Measurements from ENCODE around the gene SHC1. TPM values are rescaled to one million over a fixed set of nuclear protein-coding genes. Genes with fewer than 3 reads are reported as not detected.

The SHC1 gene
- total and polyA plus RNA-seq, 7 donors, result 33.2 to 87.2 (median 67.3) TPM

GRCh38 chr1:155017946-155018316 lies 47.4 kb upstream of the SHC1 start:
- TF ChIP-seq, protein P1, sequence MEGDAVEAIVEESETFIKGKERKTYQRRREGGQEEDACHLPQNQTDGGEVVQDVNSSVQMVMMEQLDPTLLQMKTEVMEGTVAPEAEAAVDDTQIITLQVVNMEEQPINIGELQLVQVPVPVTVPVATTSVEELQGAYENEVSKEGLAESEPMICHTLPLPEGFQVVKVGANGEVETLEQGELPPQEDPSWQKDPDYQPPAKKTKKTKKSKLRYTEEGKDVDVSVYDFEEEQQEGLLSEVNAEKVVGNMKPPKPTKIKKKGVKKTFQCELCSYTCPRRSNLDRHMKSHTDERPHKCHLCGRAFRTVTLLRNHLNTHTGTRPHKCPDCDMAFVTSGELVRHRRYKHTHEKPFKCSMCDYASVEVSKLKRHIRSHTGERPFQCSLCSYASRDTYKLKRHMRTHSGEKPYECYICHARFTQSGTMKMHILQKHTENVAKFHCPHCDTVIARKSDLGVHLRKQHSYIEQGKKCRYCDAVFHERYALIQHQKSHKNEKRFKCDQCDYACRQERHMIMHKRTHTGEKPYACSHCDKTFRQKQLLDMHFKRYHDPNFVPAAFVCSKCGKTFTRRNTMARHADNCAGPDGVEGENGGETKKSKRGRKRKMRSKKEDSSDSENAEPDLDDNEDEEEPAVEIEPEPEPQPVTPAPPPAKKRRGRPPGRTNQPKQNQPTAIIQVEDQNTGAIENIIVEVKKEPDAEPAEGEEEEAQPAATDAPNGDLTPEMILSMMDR (IDR thresholded peaks at IDR 0.05), result no peak
- Histone ChIP-seq H3K27me3 (ENCODE audit: insufficient read depth in 3 of 3, low read length in 2 of 3) (no peaks in the 10 kb centered on the region), H3K4me1 (peaks cover 20% of the 10 kb centered on the region), H3K9me3 (no peaks in the 10 kb centered on the region), H3K36me3 (ENCODE audit: insufficient read depth in 1 of 2, low read depth in 1 of 2) (peaks cover 0 to 31% of the 10 kb centered on the region in 2 donors), H3K4me3 (peak overlapping the region; percentile 67), H3K27ac (peak overlapping the region; percentile 85)
- peak in 1 of 4 donors; percentile 1 for ATAC-seq
- no peak for DNase-seq
- 57 to 59% (median 58%) methylated on average over 6 of the region's 6 CpGs for WGBS, 3 donors
- intact Hi-C loops (cut with DNase I), result loop anchor here (2.0 kb wide), 2 partner anchors 15 to 55 kb away; partner anchors contain the start of gene ZBTB7B (in 1 of the 2)

- TF ChIP-seq, protein P1 (IDR thresholded peaks at IDR 0.05), result peak; percentile 99
These were observed 46.7 kb upstream of the SHC1 start for GRCh38 chr1:155017041-155017945.

GRCh38 chr1:155016231-155016831 lies 45.8 kb upstream of the SHC1 start:
- DNase-seq (no peak), ATAC-seq (no peak)
- WGBS, 3 donors, result 79 to 91% (median 84%) methylated on average over 25 to 26 of the region's 26 CpGs
- TF ChIP-seq, protein P1 (IDR thresholded peaks at IDR 0.05), result no peak
- Histone ChIP-seq H3K36me3 (ENCODE audit: insufficient read depth in 1 of 2, low read depth in 1 of 2) (peaks cover 0 to 31% of the 10 kb centered on the region in 2 donors), H3K27ac (peak overlapping the region; percentile 85), H3K9me3 (no peaks in the 10 kb centered on the region), H3K4me3 (peak overlapping the region; percentile 67), H3K4me1 (peaks cover 31% of the 10 kb centered on the region), H3K27me3 (ENCODE audit: insufficient read depth in 3 of 3, low read length in 2 of 3) (no peaks in the 10 kb centered on the region)
- intact Hi-C loops (cut with DNase I), result loop anchor here (2.0 kb wide), 2 partner anchors 14 to 54 kb away; partner anchors contain the start of gene ZBTB7B (in 1 of the 2)

More at GRCh38 chr1:155017041-155017945, 46.7 kb upstream of the SHC1 start:
- peak overlapping the region; percentile 67 for H3K4me3 ChIP-seq
- peak; percentile 91 to 97 for DNase-seq
- H3K9me3 ChIP-seq, result no peaks in the 10 kb centered on the region
- peak; percentile 87 to 92 (median 88) for ATAC-seq
- peaks cover 0 to 31% of the 10 kb centered on the region in 2 donors for H3K36me3 ChIP-seq (ENCODE audit: insufficient read depth in 1 of 2, low read depth in 1 of 2)
- intact Hi-C loops (cut with DNase I), result loop anchor here (2.0 kb wide), 2 partner anchors 14 to 54 kb away; partner anchors contain the start of gene ZBTB7B (in 1 of the 2)
- WGBS, 3 donors, result 3 to 8% (median 4%) methylated on average over 29 to 49 of the region's 49 CpGs
- H3K27ac ChIP-seq, result peak overlapping the region; percentile 85
- H3K27me3 ChIP-seq (ENCODE audit: insufficient read depth in 3 of 3, low read length in 2 of 3), result no peaks in the 10 kb centered on the region
- peaks cover 22% of the 10 kb centered on the region for H3K4me1 ChIP-seq

DNA sequence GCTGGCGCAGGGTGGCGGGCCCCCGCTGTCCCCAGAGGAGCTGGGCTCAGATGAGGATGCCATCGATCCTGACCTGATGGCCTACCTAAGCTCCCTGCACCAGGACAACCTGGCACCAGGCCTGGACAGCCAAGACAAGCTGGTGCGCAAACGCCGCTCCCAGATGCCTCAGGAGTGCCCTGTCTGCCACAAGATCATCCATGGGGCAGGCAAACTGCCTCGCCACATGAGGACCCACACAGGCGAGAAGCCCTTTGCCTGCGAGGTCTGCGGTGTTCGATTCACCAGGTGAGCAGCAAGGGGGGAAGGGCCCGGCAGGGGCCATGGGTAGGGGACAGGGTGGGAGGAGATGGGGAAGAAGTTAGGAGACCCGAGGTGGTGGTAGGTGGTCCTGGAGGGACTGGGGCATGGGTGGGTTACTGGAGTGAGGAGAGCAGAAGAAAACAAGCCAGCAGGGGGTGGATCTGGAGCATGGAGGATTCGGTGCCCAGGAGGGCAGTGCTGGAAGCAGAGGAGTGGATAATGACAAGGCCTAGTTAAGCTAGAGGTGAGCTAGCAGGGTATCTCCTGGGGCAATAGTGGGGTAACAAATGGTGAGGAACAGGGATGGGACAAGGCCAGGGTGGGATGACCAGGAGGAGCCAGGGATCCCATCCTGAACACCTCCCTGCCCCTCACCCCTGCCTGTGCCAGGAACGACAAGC lies 45.1 kb upstream of the SHC1 start:
- Histone ChIP-seq H3K4me1 (peaks cover 36% of the 10 kb centered on the region), H3K36me3 (ENCODE audit: insufficient read depth in 1 of 2, low read depth in 1 of 2) (peaks cover 0 to 31% of the 10 kb centered on the region in 2 donors), H3K27ac (peak overlapping the region; percentile 36), H3K4me3 (no peak overlapping the region), H3K27me3 (ENCODE audit: insufficient read depth in 3 of 3, low read length in 2 of 3) (no peaks in the 10 kb centered on the region), H3K9me3 (no peaks in the 10 kb centered on the region)
- intact Hi-C loops (cut with DNase I), result loop anchor here (2.0 kb wide), 2 partner anchors 13 to 53 kb away; partner anchors contain the start of gene ZBTB7B (in 1 of the 2)
- ATAC-seq (no peak), DNase-seq (no peak)
- TF ChIP-seq, protein P1 (IDR thresholded peaks at IDR 0.05), result no peak
- 85 to 86% (median 86%) methylated on average over 16 of the region's 16 CpGs for WGBS, 3 donors

All from psoas muscle (tissue), 8 donors.